ENCODE data around the gene IGF1.
A peak's percentile ranks its signal among the peaks of the same experiment; 100 is the strongest.

Gene IGF1

GRCh38 chr12:102426599-102427542, 53.5 kb downstream of the IGF1 start:
- DNase-seq (ENCODE audit: low read depth) = peak; percentile 2

- DNase-seq (ENCODE audit: low read depth) = no peak
Observed at GRCh38 chr12:102425109-102426039, 55.0 kb downstream of the IGF1 start.

GRCh38 chr12:102423462-102423861, 56.9 kb downstream of the IGF1 start:
- DNase-seq (ENCODE audit: low read depth) = no peak

- no peak for DNase-seq (ENCODE audit: low read depth)
Observed at GRCh38 chr12:102421802-102422583, 58.4 kb downstream of the IGF1 start.

GRCh38 chr12:102419094-102419764, 61.1 kb downstream of the IGF1 start:
- no peak for DNase-seq (ENCODE audit: low read depth)

- no peak for DNase-seq (ENCODE audit: low read depth)
Observed at GRCh38 chr12:102417055-102417454, 63.3 kb downstream of the IGF1 start.

GRCh38 chr12:102415515-102415914, 64.8 kb downstream of the IGF1 start:
- no peak for DNase-seq (ENCODE audit: low read depth)

GRCh38 chr12:102413396-102413795, 67.0 kb downstream of the IGF1 start:
- DNase-seq (ENCODE audit: low read depth) = no peak

GRCh38 chr12:102410511-102410910, 69.9 kb downstream of the IGF1 start:
- DNase-seq (ENCODE audit: low read depth) = no peak

- no peak for DNase-seq (ENCODE audit: low read depth)
Observed at GRCh38 chr12:102408487-102409297, 71.7 kb downstream of the IGF1 start.

- no peak for DNase-seq (ENCODE audit: low read depth)
Observed at GRCh38 chr12:102407776-102408486, 72.4 kb downstream of the IGF1 start.

GRCh38 chr12:102406033-102406584, 74.3 kb downstream of the IGF1 start:
- DNase-seq (ENCODE audit: low read depth) = no peak

GRCh38 chr12:102401087-102401486, 79.3 kb downstream of the IGF1 start:
- DNase-seq (ENCODE audit: low read depth) = no peak

GRCh38 chr12:102399653-102400052, 80.7 kb downstream of the IGF1 start:
- no peak for DNase-seq (ENCODE audit: low read depth)

- DNase-seq (ENCODE audit: low read depth) = no peak
Observed at GRCh38 chr12:102396276-102396675, 84.1 kb downstream of the IGF1 start.

- no peak for DNase-seq (ENCODE audit: low read depth)
Observed at GRCh38 chr12:102394200-102394599, 86.2 kb downstream of the IGF1 start.

- DNase-seq (ENCODE audit: low read depth) = no peak
Observed at GRCh38 chr12:102390068-102390467, 90.3 kb downstream of the IGF1 start.

GRCh38 chr12:102388469-102388868, 91.9 kb downstream of the IGF1 start:
- DNase-seq (ENCODE audit: low read depth) = no peak

GRCh38 chr12:102385343-102385742, 95.0 kb downstream of the IGF1 start:
- no peak for DNase-seq (ENCODE audit: low read depth)

All from amniotic epithelial cell (primary cell).